OCI-LY7 (cell line): ENCODE measurements around the gene ANKS6. TPM values are rescaled to one million over a fixed set of nuclear protein-coding genes. Genes with fewer than 3 reads are reported as not detected.

Experiments
- BruUV-seq: library from RNA; stranded (reverse); fragments of 400-500 nt; replicated peaks from 2 replicates; lab custom pipeline; 2021; lab: Mats Ljungman, UMichigan
- CTCF ChIA-PET: fragments of 300-600 bp; sonication (Branson Sonifier 250); formaldehyde crosslinking; loops from one replicate; lab custom pipeline; 2022; ENCODE audit warnings: antibody characterized with exemption; ENCODE audit not compliant: unreplicated experiment; lab: Charles Lee
- POLR2A ChIA-PET: fragments of 300-600 bp; sonication (Branson Sonifier 250); formaldehyde crosslinking; loops from one replicate; lab custom pipeline; 2022; ENCODE audit warnings: antibody characterized with exemption; lab: Charles Lee
- DNase-seq: peaks from one replicate; pipeline ENCODE4 v3.0.0-alpha.2; 2015; ENCODE audit warnings: low spot score
- H2AFZ ChIP-seq: fragments of 200-600 bp; sonication (generic), shearing (Covaris generic); 2 replicates; pipeline ENCODE4 v1.6.1; 2014; ENCODE audit warnings: mild to moderate bottlenecking, antibody characterized with exemption, low read length, moderate library complexity
- H3K27ac ChIP-seq: fragments of 200-600 bp; sonication (generic); 2 replicates; pipeline ENCODE4 v1.5.1; 2014; ENCODE audit warnings: mixed run types, low read depth, mild to moderate bottlenecking, moderate library complexity, low read length, inconsistent platforms; ENCODE audit not compliant: poor library complexity, severe bottlenecking
- H3K36me3 ChIP-seq: fragments of 200-600 bp; sonication (generic); 2 replicates; pipeline ENCODE4 v1.6.1; 2014; ENCODE audit warnings: mild to moderate bottlenecking, antibody characterized with exemption, low read length, moderate library complexity, mixed read lengths; ENCODE audit not compliant: insufficient read depth
- H3K4me1 ChIP-seq: fragments of 200-600 bp; sonication (generic); 2 replicates; pipeline ENCODE4 v1.5.1; 2014; ENCODE audit warnings: mild to moderate bottlenecking, low read length; ENCODE audit not compliant: insufficient read depth, poor library complexity, severe bottlenecking
- H3K4me2 ChIP-seq: fragments of 200-600 bp; sonication (generic); 2 replicates; pipeline ENCODE4 v1.6.1; 2014; ENCODE audit warnings: mild to moderate bottlenecking, low read length
- H3K4me3 ChIP-seq: fragments of 200-600 bp; sonication (generic); 2 replicates; pipeline ENCODE4 v1.5.1; 2014; ENCODE audit warnings: mild to moderate bottlenecking, low read depth, low read length; ENCODE audit not compliant: poor library complexity, severe bottlenecking
- H3K79me2 ChIP-seq: fragments of 200-600 bp; sonication (generic); 2 replicates; pipeline ENCODE4 v1.6.1; 2016; ENCODE audit warnings: low read depth, mild to moderate bottlenecking, low read length, moderate library complexity, mixed read lengths; ENCODE audit not compliant: insufficient read depth
- H3K9me2 ChIP-seq: fragments of 200-600 bp; sonication (generic); 2 replicates; pipeline ENCODE4 v1.6.1; 2016; ENCODE audit warnings: mild to moderate bottlenecking, low read length, mixed read lengths; ENCODE audit not compliant: insufficient read depth
- H3K9me3 ChIP-seq: fragments of 200-600 bp; sonication (generic); 2 replicates; pipeline ENCODE4 v1.6.1; 2014; ENCODE audit warnings: mild to moderate bottlenecking, mixed run types, low read length, mixed read lengths
- H4K20me1 ChIP-seq: fragments of 200-600 bp; sonication (generic); 2 replicates; pipeline ENCODE4 v1.6.1; 2014; ENCODE audit warnings: mild to moderate bottlenecking, antibody characterized with exemption, low read length, moderate library complexity, mixed read lengths; ENCODE audit not compliant: insufficient read depth
- CTCF ChIP-seq: fragments of 200-600 bp; sonication (generic); conservative IDR thresholded peaks from 2 replicates; pipeline ENCODE4 v1.5.1; 2014; ENCODE audit warnings: mild to moderate bottlenecking, antibody characterized with exemption, low read length, moderate library complexity, mixed read lengths
- EZH2phosphoT487 ChIP-seq: fragments of 200-600 bp; sonication (generic); IDR thresholded peaks from 2 replicates; pipeline ENCODE4 v1.6.1; 2018; ENCODE audit warnings: low read depth, borderline replicate concordance, mild to moderate bottlenecking, mixed run types, antibody characterized with exemption, low read length, moderate library complexity, mixed read lengths
- intact Hi-C: fragments of 100-400 bp; cut with micrococcal nuclease; formaldehyde crosslinking; loops from one replicate; pipeline ENCODE4 v1.10.0; 2022; ENCODE audit not compliant: unreplicated experiment
- total RNA-seq, 2 experiments: library from RNA; depleted of rRNA in 1 of 2; stranded (reverse); fragments of >200 nt in 1 of 2; shearing (Covaris generic) in 1 of 2; gene quantifications; 2 replicates each; pipeline ENCODE4 v1.2.3, GENCODE V29; 2014 to 2022

Gene ANKS6
- total RNA-seq, 2 experiments from 2014 or later: 22.2 to 28.5 TPM

GRCh38 chr9:98842510-98842909 is 46.2 kb upstream of the ANKS6 start:
- Histone ChIP-seq H2AFZ (no peak overlapping the region), H3K36me3 (no peaks in the 10 kb centered on the region), H3K9me2 (no peaks in the 10 kb centered on the region), H3K27ac (no peak overlapping the region), H3K79me2 (no peaks in the 10 kb centered on the region), H3K4me2 (no peak overlapping the region), H3K9me3 (no peaks in the 10 kb centered on the region), H4K20me1 (no peaks in the 10 kb centered on the region), H3K4me1 (no peaks in the 10 kb centered on the region), H3K4me3 (no peak overlapping the region)
- no peak for DNase-seq
- CTCF ChIA-PET: no interaction called here
- TF ChIP-seq EZH2phosphoT487 (no peak), CTCF (no peak)
- POLR2A ChIA-PET: interaction anchor here (0.9 kb wide), 1 partner anchor 347 kb away, joined by 3 read pairs; no protein-coding TSS in a partner anchor
- no TSS peak for BruUV-seq
- intact Hi-C loops: no loop called here

- no peaks in the 10 kb centered on the region for H3K79me2 ChIP-seq
- no peaks in the 10 kb centered on the region for H3K36me3 ChIP-seq
- ChIA-PET CTCF (no interaction called here), POLR2A (no interaction called here)
- H3K9me2 ChIP-seq: no peaks in the 10 kb centered on the region
- H3K4me1 ChIP-seq: no peaks in the 10 kb centered on the region
- TF ChIP-seq EZH2phosphoT487 (no peak), CTCF (no peak)
- no peak overlapping the region for H2AFZ ChIP-seq
- H3K27ac ChIP-seq: no peak overlapping the region
- no peaks in the 10 kb centered on the region for H3K9me3 ChIP-seq
- no peak overlapping the region for H3K4me3 ChIP-seq
- intact Hi-C loops: no loop called here
- DNase-seq: no peak
- no peaks in the 10 kb centered on the region for H4K20me1 ChIP-seq
- BruUV-seq: no TSS peak
- H3K4me2 ChIP-seq: no peak overlapping the region
Observed at GRCh38 chr9:98839724-98840123, 43.4 kb upstream of the ANKS6 start.

- H3K4me3 ChIP-seq: no peak overlapping the region
- CTCF ChIA-PET: no interaction called here
- no peak for DNase-seq
- H3K4me2 ChIP-seq: no peak overlapping the region
- TF ChIP-seq CTCF: no peak
- no peak for TF ChIP-seq EZH2phosphoT487
- no peak overlapping the region for H2AFZ ChIP-seq
- H4K20me1 ChIP-seq: no peaks in the 10 kb centered on the region
- H3K36me3 ChIP-seq: no peaks in the 10 kb centered on the region
- H3K9me3 ChIP-seq: no peaks in the 10 kb centered on the region
- POLR2A ChIA-PET: no interaction called here
- intact Hi-C loops: no loop called here
- H3K9me2 ChIP-seq: no peaks in the 10 kb centered on the region
- BruUV-seq: no TSS peak
- no peaks in the 10 kb centered on the region for H3K79me2 ChIP-seq
- H3K27ac ChIP-seq: no peak overlapping the region
- H3K4me1 ChIP-seq: no peaks in the 10 kb centered on the region
Observed at GRCh38 chr9:98838868-98839565, 42.7 kb upstream of the ANKS6 start.
